Osteoblast (primary cell): ENCODE measurements around the gene SH3GL2. TPM values are rescaled to one million over a fixed set of nuclear protein-coding genes. Genes with fewer than 3 reads are reported as not detected.

Experiments
- DNase-seq: peaks from one replicate; pipeline ENCODE4 v3.0.0; 2011; ENCODE audit warnings: low spot score, mixed read lengths; ENCODE audit not compliant: insufficient read length; ENCODE audit errors: missing footprints
- H2AFZ ChIP-seq: 2 replicates; pipeline ENCODE4 v1.6.0; 2011; ENCODE audit warnings: mild to moderate bottlenecking, low read length
- H3K27ac ChIP-seq: 2 replicates; pipeline ENCODE4 v1.5.1; 2011; ENCODE audit warnings: mild to moderate bottlenecking, low read depth, low read length, moderate library complexity
- H3K27me3 ChIP-seq: 2 replicates; pipeline ENCODE4 v1.6.0; 2012; ENCODE audit warnings: mild to moderate bottlenecking, control low read depth, inconsistent platforms, low read length, moderate library complexity; ENCODE audit not compliant: insufficient read depth
- H3K36me3 ChIP-seq: 2 replicates; pipeline ENCODE4 v1.5.1; 2011; ENCODE audit warnings: mild to moderate bottlenecking, low read length, control low read depth, moderate library complexity; ENCODE audit not compliant: insufficient read depth
- H3K4me1 ChIP-seq: 2 replicates; pipeline ENCODE4 v1.5.1; 2011; ENCODE audit warnings: mild to moderate bottlenecking, low read length, control low read depth, moderate library complexity; ENCODE audit not compliant: insufficient read depth
- H3K4me2 ChIP-seq: 2 replicates; pipeline ENCODE4 v1.6.0; 2011; ENCODE audit warnings: mild to moderate bottlenecking, low read length; ENCODE audit not compliant: insufficient read depth
- H3K4me3 ChIP-seq: fragments of 200-600 bp; sonication (generic); 3 replicates; pipeline ENCODE4 v1.5.1; 2012; ENCODE audit warnings: mild to moderate bottlenecking, low read length, inconsistent platforms; ENCODE audit not compliant: insufficient read depth
- H3K79me2 ChIP-seq: 2 replicates; pipeline ENCODE4 v1.6.0; 2012; ENCODE audit warnings: mild to moderate bottlenecking, low read length, control low read depth, inconsistent platforms; ENCODE audit not compliant: insufficient read depth
- H3K9me3 ChIP-seq: 2 replicates; pipeline ENCODE4 v1.5.1; 2011; ENCODE audit warnings: low read depth, low read length, control low read depth
- H4K20me1 ChIP-seq: 2 replicates; pipeline ENCODE4 v1.6.0; 2012; ENCODE audit warnings: mild to moderate bottlenecking, low read length, control low read depth; ENCODE audit not compliant: insufficient read depth
- total RNA-seq: library from RNA; depleted of rRNA; stranded (reverse); fragments of >200 nt; gene quantifications from 2 replicates; pipeline ENCODE4 v1.2.3, GENCODE V29; 2012
- TF ChIP-seq, protein P1 (sequence below): IDR thresholded peaks from 2 replicates; pipeline ENCODE4 v1.5.1; 2011; ENCODE audit warnings: mild to moderate bottlenecking, low read depth, low read length, moderate library complexity; ENCODE audit errors: extremely low read depth

SH3GL2 gene
- total RNA-seq, 1 donor, result under 0.01 TPM

DNA sequence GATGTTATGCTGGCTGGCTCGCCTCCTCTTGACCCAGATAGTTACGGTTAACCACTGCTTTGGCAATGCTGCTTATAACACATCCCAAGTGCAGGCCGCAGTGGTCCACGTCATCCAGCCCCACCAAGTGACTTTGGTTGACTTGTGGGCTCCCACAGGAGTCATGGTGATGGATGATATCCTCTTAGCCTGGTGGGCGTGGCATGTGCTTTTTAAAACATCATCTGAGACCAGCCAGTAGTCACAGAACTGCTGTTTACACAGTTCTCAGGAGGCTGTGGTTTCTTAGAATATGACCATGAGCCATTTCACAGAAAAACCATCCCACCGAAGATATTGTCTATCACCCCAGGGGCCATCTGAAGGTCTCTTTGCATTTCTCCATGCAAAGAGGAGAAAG, 216.9 kb downstream of the SH3GL2 start:
- H3K4me1 ChIP-seq, result peaks cover 8% of the 10 kb centered on the region
- peak overlapping the region; percentile 30 for H2AFZ ChIP-seq
- H4K20me1 ChIP-seq, result no peaks in the 10 kb centered on the region
- H3K4me2 ChIP-seq, result no peak overlapping the region
- peaks cover 5% of the 10 kb centered on the region for H3K27me3 ChIP-seq
- no peaks in the 10 kb centered on the region for H3K9me3 ChIP-seq
- H3K79me2 ChIP-seq, result no peaks in the 10 kb centered on the region
- no peak overlapping the region for H3K4me3 ChIP-seq
- no peak overlapping the region for H3K27ac ChIP-seq
- TF ChIP-seq, protein P1, sequence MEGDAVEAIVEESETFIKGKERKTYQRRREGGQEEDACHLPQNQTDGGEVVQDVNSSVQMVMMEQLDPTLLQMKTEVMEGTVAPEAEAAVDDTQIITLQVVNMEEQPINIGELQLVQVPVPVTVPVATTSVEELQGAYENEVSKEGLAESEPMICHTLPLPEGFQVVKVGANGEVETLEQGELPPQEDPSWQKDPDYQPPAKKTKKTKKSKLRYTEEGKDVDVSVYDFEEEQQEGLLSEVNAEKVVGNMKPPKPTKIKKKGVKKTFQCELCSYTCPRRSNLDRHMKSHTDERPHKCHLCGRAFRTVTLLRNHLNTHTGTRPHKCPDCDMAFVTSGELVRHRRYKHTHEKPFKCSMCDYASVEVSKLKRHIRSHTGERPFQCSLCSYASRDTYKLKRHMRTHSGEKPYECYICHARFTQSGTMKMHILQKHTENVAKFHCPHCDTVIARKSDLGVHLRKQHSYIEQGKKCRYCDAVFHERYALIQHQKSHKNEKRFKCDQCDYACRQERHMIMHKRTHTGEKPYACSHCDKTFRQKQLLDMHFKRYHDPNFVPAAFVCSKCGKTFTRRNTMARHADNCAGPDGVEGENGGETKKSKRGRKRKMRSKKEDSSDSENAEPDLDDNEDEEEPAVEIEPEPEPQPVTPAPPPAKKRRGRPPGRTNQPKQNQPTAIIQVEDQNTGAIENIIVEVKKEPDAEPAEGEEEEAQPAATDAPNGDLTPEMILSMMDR, result no peak
- no peaks in the 10 kb centered on the region for H3K36me3 ChIP-seq
- no peak for DNase-seq

DNA sequence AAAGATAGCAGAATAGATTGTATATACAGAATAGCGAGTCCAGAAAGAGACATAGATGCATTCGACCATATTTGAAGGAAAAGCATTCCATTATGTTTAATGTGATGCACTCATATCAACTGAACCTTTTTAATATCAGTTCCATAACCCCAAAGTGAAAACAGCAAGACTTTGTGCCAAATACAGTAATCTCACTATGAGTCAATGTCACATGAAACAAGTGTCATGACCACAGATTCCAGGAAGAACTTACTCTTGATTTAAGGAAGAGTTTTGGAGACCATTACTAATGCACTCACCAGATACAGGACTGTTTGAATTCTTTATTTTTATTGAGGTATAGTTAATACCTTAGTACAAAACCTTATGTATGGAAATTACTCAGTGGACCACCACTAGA, 220.5 kb downstream of the SH3GL2 start:
- Histone ChIP-seq H2AFZ (no peak overlapping the region), H4K20me1 (no peaks in the 10 kb centered on the region), H3K4me2 (no peak overlapping the region), H3K4me1 (peaks cover 8% of the 10 kb centered on the region), H3K79me2 (no peaks in the 10 kb centered on the region), H3K27ac (no peak overlapping the region), H3K27me3 (peaks cover 5% of the 10 kb centered on the region), H3K9me3 (no peaks in the 10 kb centered on the region), H3K4me3 (no peak overlapping the region), H3K36me3 (no peaks in the 10 kb centered on the region)
- DNase-seq, result peak; percentile 44
- TF ChIP-seq, protein P1, result no peak

DNA sequence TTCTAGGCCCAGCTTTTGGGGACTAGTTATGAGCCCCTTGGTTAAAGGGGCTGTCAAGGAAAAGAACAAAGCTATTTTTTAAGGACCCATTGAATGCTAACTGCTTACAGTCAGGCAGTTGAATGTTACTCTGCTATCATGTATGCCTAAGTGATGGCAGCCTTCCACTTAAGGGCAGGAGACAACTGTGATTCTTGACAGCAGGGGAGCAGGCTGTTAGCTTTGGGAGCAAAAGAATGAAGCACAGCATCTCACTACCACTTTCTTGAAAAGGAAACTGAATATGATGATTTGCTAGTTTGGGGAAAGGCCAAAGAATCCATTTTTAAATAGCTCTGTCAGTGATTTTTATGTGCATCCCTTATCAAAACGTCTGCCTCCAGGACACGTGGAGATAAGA, 221.6 kb downstream of the SH3GL2 start:
- Histone ChIP-seq H3K4me2 (no peak overlapping the region), H3K27me3 (peaks cover 5% of the 10 kb centered on the region), H3K9me3 (no peaks in the 10 kb centered on the region), H3K27ac (no peak overlapping the region), H3K4me3 (no peak overlapping the region), H3K79me2 (no peaks in the 10 kb centered on the region), H4K20me1 (no peaks in the 10 kb centered on the region), H3K36me3 (no peaks in the 10 kb centered on the region), H2AFZ (no peak overlapping the region), H3K4me1 (peaks cover 8% of the 10 kb centered on the region)
- DNase-seq, result no peak
- TF ChIP-seq, protein P1, result no peak

DNA sequence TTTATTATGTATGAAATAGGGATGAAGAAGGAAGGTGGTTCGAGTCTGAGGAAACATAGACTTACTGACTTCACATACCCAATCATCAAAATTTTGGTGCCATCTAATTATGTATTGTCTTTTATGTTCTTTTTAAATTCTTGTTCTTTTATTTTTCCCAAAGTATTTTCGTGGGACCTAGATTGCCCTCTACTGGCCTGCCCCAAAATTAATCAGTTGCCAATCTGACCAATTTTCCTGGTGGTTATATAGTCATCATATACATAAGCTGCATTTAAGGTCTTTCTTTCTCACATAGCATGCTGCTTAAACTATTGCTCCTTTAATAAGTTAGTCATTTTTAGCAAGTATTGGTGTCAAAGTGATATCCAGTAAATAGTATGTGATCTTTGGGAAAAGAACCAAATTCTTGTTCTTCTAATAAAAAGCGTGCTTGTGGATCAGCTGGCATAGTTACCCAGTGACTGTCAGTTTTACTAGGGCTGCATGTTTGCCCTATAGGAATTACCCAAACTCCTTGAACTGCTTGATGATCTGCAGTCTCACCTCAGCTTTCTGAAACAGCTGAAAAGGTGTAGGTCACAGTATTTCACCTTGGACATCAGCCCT, 223.5 kb downstream of the SH3GL2 start:
- Histone ChIP-seq H3K4me3 (no peak overlapping the region), H3K27ac (no peak overlapping the region), H3K27me3 (peaks cover 2% of the 10 kb centered on the region), H3K4me1 (peaks cover 2% of the 10 kb centered on the region), H3K79me2 (no peaks in the 10 kb centered on the region), H3K9me3 (no peaks in the 10 kb centered on the region), H4K20me1 (no peaks in the 10 kb centered on the region), H3K36me3 (no peaks in the 10 kb centered on the region), H3K4me2 (no peak overlapping the region), H2AFZ (no peak overlapping the region)
- DNase-seq, result peak; percentile 72
- TF ChIP-seq, protein P1, result peak; percentile 74
